ENCODE data around the gene TIMM22.

GRCh38 chr17:980406-981291, 16.3 kb upstream of the TIMM22 start:
- TF ChIP-seq, protein P1, sequence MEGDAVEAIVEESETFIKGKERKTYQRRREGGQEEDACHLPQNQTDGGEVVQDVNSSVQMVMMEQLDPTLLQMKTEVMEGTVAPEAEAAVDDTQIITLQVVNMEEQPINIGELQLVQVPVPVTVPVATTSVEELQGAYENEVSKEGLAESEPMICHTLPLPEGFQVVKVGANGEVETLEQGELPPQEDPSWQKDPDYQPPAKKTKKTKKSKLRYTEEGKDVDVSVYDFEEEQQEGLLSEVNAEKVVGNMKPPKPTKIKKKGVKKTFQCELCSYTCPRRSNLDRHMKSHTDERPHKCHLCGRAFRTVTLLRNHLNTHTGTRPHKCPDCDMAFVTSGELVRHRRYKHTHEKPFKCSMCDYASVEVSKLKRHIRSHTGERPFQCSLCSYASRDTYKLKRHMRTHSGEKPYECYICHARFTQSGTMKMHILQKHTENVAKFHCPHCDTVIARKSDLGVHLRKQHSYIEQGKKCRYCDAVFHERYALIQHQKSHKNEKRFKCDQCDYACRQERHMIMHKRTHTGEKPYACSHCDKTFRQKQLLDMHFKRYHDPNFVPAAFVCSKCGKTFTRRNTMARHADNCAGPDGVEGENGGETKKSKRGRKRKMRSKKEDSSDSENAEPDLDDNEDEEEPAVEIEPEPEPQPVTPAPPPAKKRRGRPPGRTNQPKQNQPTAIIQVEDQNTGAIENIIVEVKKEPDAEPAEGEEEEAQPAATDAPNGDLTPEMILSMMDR (IDR thresholded peaks at IDR 0.05) = peak in 1 of 3 donors; percentile 69
- no peak for TF ChIP-seq POLR2A (IDR thresholded peaks at IDR 0.05)
